ENCODE measurements around the gene SLC22A12. TPM values are rescaled to one million over a fixed set of nuclear protein-coding genes. Genes with fewer than 3 reads are reported as not detected.

The SLC22A12 gene
- total and polyA plus RNA-seq, 2 of the 8 experiments (the other 6 are each of a cell fraction or from before 2014, with no cell fraction given): not detected

- Histone ChIP-seq H3K9me3 (ENCODE audit: insufficient read depth in 2 of 2, low read depth in 1 of 2, low read length in 1 of 2) (no peaks in the 10 kb centered on the region), H3K27ac (ENCODE audit: low read depth, low read length) (no peak overlapping the region), H2BK12ac (ENCODE audit: low read depth, low read length) (no peak overlapping the region), H4K20me1 (replicated peaks in 1 of 2; ENCODE audit: control insufficient read depth in 1 of 2, insufficient read depth in 2 of 2, low read length in 2 of 2) (peaks cover 0 to 2% of the 10 kb centered on the region in 2 experiments), H3K27me3 (replicated peaks in 1 of 4; ENCODE audit: control insufficient read depth in 3 of 4, extremely low read depth in 1 of 4, insufficient read depth in 3 of 4, low read length in 3 of 4) (peaks cover 0 to 3% (median 0%) of the 10 kb centered on the region in 4 experiments; a peak in 2 of 7 replicates), H3K4me2 (ENCODE audit: insufficient read depth in 1 of 2, low read depth in 2 of 2, low read length in 2 of 2) (no peak overlapping the region), H2AK5ac (ENCODE audit: low read depth, low read length) (no peak overlapping the region), H3K23ac (ENCODE audit: insufficient read length) (no peak overlapping the region), H3K79me2 (ENCODE audit: control insufficient read depth in 1 of 2, insufficient read depth in 2 of 2, low read length in 2 of 2) (no peaks in the 10 kb centered on the region), H2BK120ac (replicated peaks; ENCODE audit: low read depth, low read length) (no peak overlapping the region), H3K79me1 (ENCODE audit: low read depth, low read length) (no peaks in the 10 kb centered on the region), H2BK5ac (ENCODE audit: low read depth, low read length) (no peak overlapping the region), H4K91ac (replicated peaks; ENCODE audit: insufficient read length, low read length) (no peak overlapping the region), H3K4me3 (ENCODE audit: extremely low read depth in 1 of 4, insufficient read depth in 2 of 4, low read depth in 3 of 4, low read length in 4 of 4) (no peak overlapping the region), H2AFZ (ENCODE audit: low read length) (no peak overlapping the region), H3K23me2 (ENCODE audit: low read depth, low read length) (peaks cover 3% of the 10 kb centered on the region; the same call in 1 of the 2 replicates), H2BK20ac (ENCODE audit: low read length) (no peak overlapping the region), H3K4ac (replicated peaks; ENCODE audit: insufficient read length, low read depth, low read length) (no peak overlapping the region), H3K14ac (ENCODE audit: insufficient read length) (no peak overlapping the region), H4K8ac (ENCODE audit: extremely low read depth, insufficient read depth, low read length) (no peak overlapping the region), H2BK15ac (ENCODE audit: low read length) (no peak overlapping the region), H3K9ac (replicated peaks in 1 of 4; ENCODE audit: extremely low read depth in 1 of 4, low read depth in 3 of 4, low read length in 3 of 4) (no peak overlapping the region), H4K5ac (ENCODE audit: insufficient read length, low read depth, low read length) (no peak overlapping the region), H3K4me1 (replicated peaks in 1 of 4; ENCODE audit: control insufficient read depth in 3 of 4, insufficient read depth in 4 of 4, low read length in 3 of 4) (peaks cover 0 to 32% (median 20%) of the 10 kb centered on the region in 4 experiments; a peak in 6 of 7 replicates), H3K18ac (ENCODE audit: extremely low read depth, low read length) (no peak overlapping the region), H3K36me3 (ENCODE audit: control insufficient read depth in 2 of 4, insufficient read depth in 4 of 4, low read length in 3 of 4) (no peaks in the 10 kb centered on the region), H3K56ac (replicated peaks; ENCODE audit: insufficient read length, low read depth, low read length) (no peak overlapping the region)
- WGBS, 2 experiments (ENCODE audit: extremely low coverage in 1 of 2, insufficient coverage in 1 of 2, insufficient read length in 1 of 2, insufficient replicate concordance in 2 of 2, low coverage in 1 of 2, low lambda C conversion rate in 2 of 2, missing lambda C conversion rate in 1 of 2): 85% methylated on average over 8 of the region's 8 CpGs; no CpG with 5 or more reads in 1 of the 2 experiments
- DNase-seq (ENCODE audit: low read depth in 1 of 2, low spot score in 2 of 2): no peak
- CTCF ChIA-PET (ENCODE audit: partially characterized antibody): interaction anchor here (0.6 to 8.7 kb wide), 4 partner anchors 35 to 180 kb away, joined by 3 to 75 read pairs (median 3); no protein-coding TSS in a partner anchor
- TF ChIP-seq SIX5 (IDR thresholded peaks at IDR 0.05; ENCODE audit: low read depth, low read length): no peak
- no peak for TF ChIP-seq TAF1 (IDR thresholded peaks at IDR 0.05; ENCODE audit: low read depth, low read length)
- no peak for TF ChIP-seq SIRT6 (IDR thresholded peaks at IDR 0.05; ENCODE audit: low read length)
- no peak for TF ChIP-seq RNF2 (IDR thresholded peaks at IDR 0.05; ENCODE audit: borderline replicate concordance, low read depth, low read length, missing control alignments, poor library complexity, severe bottlenecking)
- no peak for TF ChIP-seq SUZ12 (IDR thresholded peaks at IDR 0.05; ENCODE audit: low read length)
- no peak for TF ChIP-seq CEBPB (IDR thresholded peaks at IDR 0.05; ENCODE audit: low read depth, low read length)
- no peak for TF ChIP-seq NANOG (IDR thresholded peaks at IDR 0.05; ENCODE audit: insufficient read depth, low read depth, low read length, poor library complexity, severe bottlenecking)
- TF ChIP-seq EZH2 (IDR thresholded peaks at IDR 0.05; ENCODE audit: low read depth, low read length, severe bottlenecking): no peak
- TF ChIP-seq RAD21 (IDR thresholded peaks at IDR 0.05 in 1 of 2, conservative IDR thresholded peaks at IDR 0.05 in 1 of 2; ENCODE audit: low read depth in 2 of 2, low read length in 2 of 2): no peak
- TF ChIP-seq CBX5 (IDR thresholded peaks at IDR 0.05; ENCODE audit: low read depth, low read length): no peak
- TF ChIP-seq RXRA (IDR thresholded peaks at IDR 0.05; ENCODE audit: insufficient read depth, low read depth, low read length): no peak
- no peak for TF ChIP-seq POU5F1 (IDR thresholded peaks at IDR 0.05; ENCODE audit: low read depth, low read length)
- FAIRE-seq: no peak
- POLR2A ChIA-PET (ENCODE audit: partially characterized antibody): interaction anchor here (0.6 to 1.6 kb wide), 2 partner anchors 80 to 193 kb away, joined by 3 to 4 read pairs; no protein-coding TSS in a partner anchor
These were observed 21.6 kb upstream of the SLC22A12 start for GRCh38 chr11:64569300-64569970.

Data from H1 (cell line).